ENCODE data around the gene RGL1. TPM values are rescaled to one million over a fixed set of nuclear protein-coding genes. Genes with fewer than 3 reads are reported as not detected.

RGL1 gene
- total RNA-seq, 1 experiment from 2014 or later, result 74.0 TPM

- Histone ChIP-seq H3K4me1 (ENCODE audit: insufficient read depth, low read length, poor library complexity, severe bottlenecking) (peaks cover 96% of the 10 kb centered on the region), H3K27me3 (replicated peaks; ENCODE audit: insufficient read depth, low read depth, low read length, poor library complexity) (no peaks in the 10 kb centered on the region), H3K36me3 (ENCODE audit: insufficient read depth, low read length, poor library complexity, severe bottlenecking) (peaks cover 55% of the 10 kb centered on the region), H3K9me3 (ENCODE audit: low read depth, low read length, poor library complexity, severe bottlenecking) (no peaks in the 10 kb centered on the region), H3K4me3 (ENCODE audit: low read depth, low read length, poor library complexity, severe bottlenecking) (no peak overlapping the region), H3K27ac (ENCODE audit: low read depth, low read length, poor library complexity, severe bottlenecking) (peak overlapping the region; percentile 92)
- ChIA-PET CTCF (no interaction called here), POLR2A (ENCODE audit: low non-redundant PET) (no interaction called here)
- TF ChIP-seq CTCF (conservative IDR thresholded peaks at IDR 0.05; ENCODE audit: low read depth, low read length), result no peak
- BruUV-seq (replicated peaks), result no TSS peak
- DNase-seq (ENCODE audit: low spot score), result no peak
- intact Hi-C loops (cut with micrococcal nuclease; ENCODE audit: unreplicated experiment), result no loop called here
Observed at GRCh38 chr1:183883623-183884022, 78.7 kb downstream of the RGL1 start.

GRCh38 chr1:183884526-183884925, 79.6 kb downstream of the RGL1 start:
- BruUV-seq (replicated peaks), result no TSS peak
- TF ChIP-seq CTCF (conservative IDR thresholded peaks at IDR 0.05; ENCODE audit: low read depth, low read length), result no peak
- no peak for TF ChIP-seq EZH2 (IDR thresholded peaks at IDR 0.05; ENCODE audit: borderline replicate concordance, low read depth, low read length, poor library complexity, severe bottlenecking)
- POLR2A ChIA-PET (ENCODE audit: low non-redundant PET), result no interaction called here

GRCh38 chr1:183885142-183885735, 80.3 kb downstream of the RGL1 start:
- H3K4me3 ChIP-seq (ENCODE audit: low read depth, low read length, poor library complexity, severe bottlenecking), result no peak overlapping the region
- CTCF ChIA-PET, result interaction anchor here (1.3 kb wide), 1 partner anchor 31 kb away, joined by 3 read pairs; no protein-coding TSS in a partner anchor
- no peaks in the 10 kb centered on the region for H3K27me3 ChIP-seq (replicated peaks; ENCODE audit: insufficient read depth, low read depth, low read length, poor library complexity)
- intact Hi-C loops (cut with micrococcal nuclease; ENCODE audit: unreplicated experiment), result loop anchor here (5.0 kb wide), 1 partner anchor 78 kb away; the partner anchor contains the start of gene RGL1
- H3K9me3 ChIP-seq (ENCODE audit: low read depth, low read length, poor library complexity, severe bottlenecking), result no peaks in the 10 kb centered on the region
- H3K36me3 ChIP-seq (ENCODE audit: insufficient read depth, low read length, poor library complexity, severe bottlenecking), result peaks cover 70% of the 10 kb centered on the region
- POLR2A ChIA-PET (ENCODE audit: low non-redundant PET), result no interaction called here
- DNase-seq (ENCODE audit: low spot score), result no peak
- no peak for TF ChIP-seq EZH2 (IDR thresholded peaks at IDR 0.05; ENCODE audit: borderline replicate concordance, low read depth, low read length, poor library complexity, severe bottlenecking)
- TF ChIP-seq CTCF (conservative IDR thresholded peaks at IDR 0.05; ENCODE audit: low read depth, low read length), result no peak
- H3K27ac ChIP-seq (ENCODE audit: low read depth, low read length, poor library complexity, severe bottlenecking), result peak overlapping the region; percentile 37
- peaks cover 95% of the 10 kb centered on the region for H3K4me1 ChIP-seq (ENCODE audit: insufficient read depth, low read length, poor library complexity, severe bottlenecking)
- BruUV-seq (replicated peaks), result no TSS peak

More at GRCh38 chr1:183884526-183884925, 79.6 kb downstream of the RGL1 start:
- Histone ChIP-seq H3K27me3 (replicated peaks; ENCODE audit: insufficient read depth, low read depth, low read length, poor library complexity) (no peaks in the 10 kb centered on the region), H3K9me3 (ENCODE audit: low read depth, low read length, poor library complexity, severe bottlenecking) (no peaks in the 10 kb centered on the region), H3K4me3 (ENCODE audit: low read depth, low read length, poor library complexity, severe bottlenecking) (no peak overlapping the region), H3K36me3 (ENCODE audit: insufficient read depth, low read length, poor library complexity, severe bottlenecking) (peaks cover 64% of the 10 kb centered on the region), H3K27ac (ENCODE audit: low read depth, low read length, poor library complexity, severe bottlenecking) (peak overlapping the region; percentile 37), H3K4me1 (ENCODE audit: insufficient read depth, low read length, poor library complexity, severe bottlenecking) (peaks cover 96% of the 10 kb centered on the region)
- intact Hi-C loops (cut with micrococcal nuclease; ENCODE audit: unreplicated experiment), result no loop called here
- no peak for DNase-seq (ENCODE audit: low spot score)
- CTCF ChIA-PET, result no interaction called here

All from A673 (cell line).